HG03354 (cell line): ENCODE data around the gene CCDC27.
"Not testable (repeated sequence)": the region's sequence is repeated elsewhere in the genome, so short reads cannot be mapped to it uniquely, and the experiment has no call there.

Experiments used
- ATAC-seq: cut with Tn5 transposase; IDR thresholded peaks from one replicate; pipeline ENCODE4 v1.9.1; 2021; ENCODE audit warnings: mild to moderate bottlenecking; ENCODE audit not compliant: unreplicated experiment, poor library complexity, severe bottlenecking

CCDC27 gene

DNA sequence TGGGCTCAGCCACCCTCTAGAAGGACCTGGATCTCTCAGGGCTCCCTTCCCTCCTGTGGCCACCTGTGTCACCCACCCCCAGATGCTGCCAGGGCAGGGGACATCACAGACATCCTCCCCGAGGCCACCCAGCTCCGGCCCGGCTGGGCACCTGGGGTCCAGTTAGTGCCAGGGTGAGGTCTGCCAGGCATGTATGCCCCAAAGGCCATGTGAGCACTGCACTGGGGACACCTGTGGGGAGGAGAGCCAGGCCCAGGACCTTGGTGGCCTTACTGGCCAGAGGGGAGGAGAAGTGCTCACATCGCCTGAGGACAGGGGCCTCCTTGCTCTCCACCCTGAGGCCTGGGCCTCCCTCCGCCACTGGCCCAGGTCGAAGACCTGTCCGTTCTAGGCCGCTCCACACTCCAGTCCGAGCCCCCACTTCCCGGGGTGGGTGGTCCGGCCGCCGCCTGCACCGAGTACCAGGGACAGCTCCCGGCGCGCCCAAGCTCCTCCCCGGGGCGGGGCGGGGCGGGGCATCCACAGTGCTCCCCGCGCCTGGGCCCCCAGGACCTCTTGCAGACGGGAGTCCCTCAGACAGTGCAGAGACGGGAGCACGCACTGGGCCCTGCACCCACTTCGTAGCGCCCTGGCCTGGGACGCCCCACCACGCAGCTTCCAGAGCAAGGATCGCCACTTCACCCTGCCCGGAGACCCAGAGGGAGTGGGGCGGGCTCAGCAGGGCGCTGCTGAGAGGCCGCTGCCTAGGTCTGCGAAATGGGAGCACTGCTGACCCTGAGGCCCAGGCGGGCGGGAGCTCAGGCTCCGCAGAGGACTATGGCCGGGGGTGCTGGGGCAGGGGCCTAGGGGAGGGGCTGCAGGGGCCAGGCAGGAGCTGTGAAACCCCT, 34.3 kb upstream of the CCDC27 start:
- no peak for ATAC-seq

DNA sequence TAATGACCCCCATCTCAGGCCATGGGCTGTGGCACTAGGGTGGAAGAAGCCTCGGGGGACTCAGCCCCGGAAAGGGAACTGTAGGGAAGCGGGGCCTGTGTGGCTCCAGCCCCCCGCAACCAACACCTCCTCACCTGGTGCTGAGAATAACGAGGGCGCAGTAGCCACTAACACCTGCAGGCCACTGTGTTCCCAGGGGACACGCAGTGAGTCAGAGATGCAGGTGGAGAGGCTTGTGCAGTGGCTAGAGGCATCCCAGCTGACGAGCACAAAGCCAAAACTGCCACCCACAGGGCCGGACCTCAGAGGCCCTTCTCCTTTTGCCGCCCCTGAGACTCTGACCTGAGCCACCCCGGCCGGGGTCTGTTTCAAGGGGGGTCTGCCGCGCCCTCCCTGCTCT, 33.5 kb upstream of the CCDC27 start:
- no peak for ATAC-seq

DNA sequence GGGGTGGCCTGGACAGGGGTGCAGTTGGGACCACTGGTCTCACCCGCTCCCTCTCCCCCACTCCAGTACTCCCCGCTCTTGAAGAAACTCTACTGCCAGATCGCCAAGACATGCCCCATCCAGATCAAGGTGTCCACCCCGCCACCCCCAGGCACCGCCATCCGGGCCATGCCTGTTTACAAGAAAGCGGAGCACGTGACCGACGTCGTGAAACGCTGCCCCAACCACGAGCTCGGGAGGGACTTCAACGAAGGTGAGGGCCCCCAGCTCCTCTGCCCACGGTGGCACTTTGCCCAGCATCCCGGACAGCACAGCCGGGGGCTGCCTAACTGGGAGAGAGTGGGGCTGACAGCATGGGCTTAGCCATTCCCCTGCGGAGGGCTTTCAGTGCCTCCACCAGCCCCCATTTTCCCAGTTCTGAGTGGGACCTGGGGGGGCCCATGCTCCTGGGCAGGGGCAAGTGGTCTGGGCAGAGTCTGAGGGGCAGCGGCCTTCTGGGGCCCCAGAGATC, 30.2 kb upstream of the CCDC27 start:
- no peak for ATAC-seq

GRCh38 chr1:3722846-3723245, 29.4 kb upstream of the CCDC27 start:
- ATAC-seq: no peak

DNA sequence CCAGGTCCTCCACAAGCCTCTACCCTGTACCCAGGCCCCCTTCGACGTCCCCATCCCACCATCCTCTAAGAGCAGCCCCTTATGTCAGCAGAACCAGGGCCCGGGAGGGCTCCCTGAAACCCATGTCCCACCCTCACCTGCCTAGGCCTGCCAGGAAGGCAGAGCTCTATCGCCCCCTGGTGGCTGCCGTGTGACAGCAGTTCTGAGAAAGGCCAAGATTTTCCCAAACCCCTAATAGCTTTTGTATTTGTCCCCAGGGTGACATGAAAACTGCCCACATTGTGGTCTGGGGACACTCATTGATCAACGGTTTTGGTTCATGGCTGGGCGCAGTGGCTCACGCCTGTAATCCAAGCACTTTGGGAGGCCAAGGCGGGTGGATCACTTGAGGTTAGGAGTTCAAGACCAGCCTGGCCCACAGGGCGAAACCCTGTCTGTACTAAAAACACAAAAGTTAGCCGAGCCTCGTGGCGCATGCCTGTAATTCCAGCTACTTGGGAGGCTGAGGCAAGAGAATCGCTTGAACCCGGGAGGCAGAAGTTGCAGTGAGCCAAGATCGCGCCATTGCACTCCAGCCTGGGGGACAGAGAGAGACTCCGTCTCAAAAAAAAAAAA, 27.7 kb upstream of the CCDC27 start:
- not testable (repeated sequence) for ATAC-seq

DNA sequence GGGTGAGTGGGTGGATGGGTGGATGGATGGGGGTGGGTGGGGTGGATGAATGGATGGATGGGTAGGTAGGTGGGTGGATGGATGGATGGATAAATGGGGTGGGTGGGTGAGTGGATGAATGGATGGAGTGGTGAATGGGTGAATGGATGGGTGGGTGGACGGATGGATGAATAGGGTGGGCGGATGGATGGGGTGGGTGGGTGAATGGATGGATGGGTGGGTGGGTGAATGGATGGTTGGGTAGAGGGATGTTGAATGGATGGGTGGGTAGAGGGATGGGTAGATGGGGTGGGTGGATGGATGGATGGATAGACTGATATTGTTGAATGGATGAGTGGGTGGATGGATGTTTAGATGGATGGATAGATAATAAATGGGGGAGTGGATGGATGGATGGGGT, 26.9 kb upstream of the CCDC27 start:
- no peak for ATAC-seq

GRCh38 chr1:3727042-3727824, 25.0 kb upstream of the CCDC27 start:
- no peak for ATAC-seq

DNA sequence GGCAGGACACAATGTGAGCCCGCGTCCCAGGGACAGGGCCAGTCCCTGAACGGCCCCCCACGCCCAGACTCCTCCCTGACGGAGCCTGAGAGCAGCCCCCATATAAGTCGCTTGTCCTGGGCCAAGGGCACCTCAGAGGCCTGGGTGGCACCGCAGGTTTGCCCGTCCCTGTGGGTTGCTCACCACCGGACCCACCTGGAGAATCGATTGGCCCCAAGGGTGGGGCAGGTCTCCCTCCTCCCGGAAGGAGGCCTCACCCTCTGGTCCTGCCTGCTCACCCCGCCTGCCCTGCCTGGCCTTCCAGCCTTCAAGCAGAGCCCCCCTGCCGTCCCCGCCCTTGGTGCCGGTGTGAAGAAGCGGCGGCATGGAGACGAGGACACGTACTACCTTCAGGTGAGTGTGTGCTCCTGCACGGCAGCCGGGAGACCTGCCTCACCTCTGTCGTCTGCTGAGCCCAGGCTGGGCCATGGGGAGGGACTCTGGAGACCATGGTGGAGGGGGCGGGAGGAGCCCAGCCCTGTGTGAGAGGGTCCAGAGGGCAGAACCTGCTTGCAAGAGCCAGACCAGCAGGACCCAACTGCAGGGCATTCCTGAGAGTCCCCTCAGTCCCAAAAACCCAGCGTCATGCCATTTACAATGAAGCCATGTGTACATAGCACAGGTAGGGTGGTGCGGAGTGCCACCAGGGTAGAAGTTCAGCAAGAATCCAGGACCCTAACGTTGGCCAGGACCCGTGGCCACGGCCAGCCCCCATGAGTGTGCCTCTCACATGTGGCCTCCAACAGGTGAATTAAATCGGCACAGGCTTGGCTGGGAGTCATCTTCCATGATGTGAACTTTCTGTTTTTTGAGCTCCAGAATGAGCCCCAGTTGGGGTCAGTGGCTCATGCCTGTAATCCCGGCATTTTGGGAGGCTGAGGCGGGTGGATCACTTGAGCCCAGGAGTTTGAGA, 24.1 kb upstream of the CCDC27 start:
- no peak for ATAC-seq

DNA sequence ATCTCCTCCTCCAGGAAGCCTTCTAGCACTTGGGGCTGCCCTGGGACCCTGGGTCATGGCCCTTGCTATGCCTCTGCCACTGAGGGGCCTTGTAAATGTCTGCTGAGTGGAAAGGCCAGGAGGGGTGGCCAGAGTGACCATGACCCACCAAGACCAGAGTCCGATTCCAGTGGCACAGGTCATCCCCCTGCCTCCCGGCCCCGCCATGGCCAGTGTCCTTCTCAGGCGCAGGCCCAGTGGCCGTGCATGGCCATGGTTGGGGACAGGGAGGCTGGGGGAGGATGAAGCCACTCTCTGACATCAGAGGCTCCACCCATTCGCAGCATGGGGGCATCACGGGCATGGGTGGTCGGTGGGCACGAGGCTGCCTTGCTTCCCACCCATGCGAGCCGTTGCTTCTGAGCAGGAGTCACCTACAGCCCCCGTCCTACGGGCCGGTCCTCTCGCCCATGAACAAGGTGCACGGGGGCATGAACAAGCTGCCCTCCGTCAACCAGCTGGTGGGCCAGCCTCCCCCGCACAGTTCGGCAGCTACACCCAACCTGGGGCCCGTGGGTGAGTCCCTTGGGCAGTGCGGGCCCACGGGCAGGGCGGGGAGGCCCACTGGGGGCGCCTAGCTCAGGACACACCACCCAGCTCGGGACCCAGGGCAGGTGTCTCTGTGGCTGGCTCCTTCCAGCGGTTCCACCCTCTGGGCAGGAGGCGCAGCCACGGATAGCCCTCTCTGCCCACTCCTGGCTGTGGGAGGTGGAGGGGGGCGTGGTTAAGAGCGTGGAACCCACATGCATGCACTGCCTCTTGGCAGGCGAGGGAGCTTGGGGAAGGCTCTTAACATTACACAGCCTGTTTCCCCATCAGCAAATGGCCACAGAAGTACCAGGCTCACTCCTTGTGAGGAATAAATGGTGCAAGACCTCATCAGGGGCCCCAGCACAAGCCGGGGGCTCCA, 22.4 kb upstream of the CCDC27 start:
- ATAC-seq: no peak

DNA sequence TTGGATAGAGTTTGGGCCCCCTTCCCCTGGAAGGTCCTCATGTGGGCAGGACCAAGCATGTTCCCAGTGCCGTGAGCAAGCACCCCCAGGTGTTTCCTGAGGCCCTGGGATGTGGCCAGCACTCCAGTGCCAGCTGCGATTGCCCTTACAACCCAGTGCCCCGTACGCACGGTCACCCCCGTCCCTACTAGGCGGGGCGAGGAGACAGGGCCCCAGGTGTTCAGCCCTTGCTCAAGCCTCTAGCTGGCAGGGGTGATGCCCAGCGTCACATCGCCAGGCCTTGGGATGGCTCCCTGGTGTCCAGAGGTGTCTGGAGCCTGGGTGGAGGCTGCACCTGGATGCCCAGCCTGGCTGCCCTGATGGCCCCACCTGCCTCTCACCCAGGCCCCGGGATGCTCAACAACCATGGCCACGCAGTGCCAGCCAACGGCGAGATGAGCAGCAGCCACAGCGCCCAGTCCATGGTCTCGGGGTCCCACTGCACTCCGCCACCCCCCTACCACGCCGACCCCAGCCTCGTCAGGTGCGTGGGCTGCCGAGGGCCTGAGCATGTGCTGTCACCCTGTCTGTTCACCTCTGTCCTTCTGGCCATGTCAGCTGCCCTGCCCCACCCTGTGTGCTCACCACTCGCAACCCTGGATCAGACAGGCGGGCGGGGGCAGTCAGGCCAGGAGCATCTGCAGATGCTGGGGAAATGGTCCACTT, 21.6 kb upstream of the CCDC27 start:
- ATAC-seq: no peak

DNA sequence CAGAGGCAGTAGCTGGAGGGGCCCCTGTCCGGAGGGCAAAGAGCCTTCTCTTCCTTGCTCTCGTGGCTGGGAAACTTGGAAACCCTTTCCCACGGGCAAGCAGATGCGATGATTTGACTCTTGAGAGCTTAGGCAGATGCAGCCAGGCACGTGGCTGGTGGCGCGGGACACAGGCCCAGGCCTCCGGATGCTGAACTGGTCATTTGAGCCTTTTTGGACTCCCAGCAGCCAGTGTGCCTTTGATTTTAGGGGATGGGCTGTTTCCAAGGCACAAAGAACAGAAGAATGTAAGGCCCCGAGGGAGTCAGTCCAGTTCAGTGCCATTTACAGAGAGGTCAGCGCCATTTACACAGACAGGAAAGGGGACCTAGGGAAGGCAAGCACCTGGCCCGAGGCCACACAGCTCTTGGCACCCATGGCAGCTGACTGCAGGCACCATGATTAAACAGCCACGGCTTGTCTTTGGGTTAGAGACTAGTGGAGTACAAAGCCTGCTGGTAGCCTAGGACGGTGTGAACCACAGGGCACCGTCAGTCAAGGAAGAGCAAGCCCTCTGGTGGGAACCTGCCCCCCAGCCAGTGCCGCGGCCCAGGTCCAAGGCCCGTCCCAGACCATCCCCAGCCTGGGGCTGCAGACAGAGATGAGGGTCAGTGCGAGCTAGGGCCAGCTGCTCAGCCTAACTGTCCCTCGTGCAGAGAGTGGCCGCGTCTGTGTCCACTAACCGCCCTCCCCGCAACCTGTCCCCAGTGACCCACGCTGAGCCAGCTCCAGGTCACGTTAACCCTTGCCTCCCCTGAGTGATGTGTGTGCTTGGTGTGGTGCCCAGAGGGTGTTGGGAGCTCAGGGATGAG, 20.4 kb upstream of the CCDC27 start:
- ATAC-seq: no peak

DNA sequence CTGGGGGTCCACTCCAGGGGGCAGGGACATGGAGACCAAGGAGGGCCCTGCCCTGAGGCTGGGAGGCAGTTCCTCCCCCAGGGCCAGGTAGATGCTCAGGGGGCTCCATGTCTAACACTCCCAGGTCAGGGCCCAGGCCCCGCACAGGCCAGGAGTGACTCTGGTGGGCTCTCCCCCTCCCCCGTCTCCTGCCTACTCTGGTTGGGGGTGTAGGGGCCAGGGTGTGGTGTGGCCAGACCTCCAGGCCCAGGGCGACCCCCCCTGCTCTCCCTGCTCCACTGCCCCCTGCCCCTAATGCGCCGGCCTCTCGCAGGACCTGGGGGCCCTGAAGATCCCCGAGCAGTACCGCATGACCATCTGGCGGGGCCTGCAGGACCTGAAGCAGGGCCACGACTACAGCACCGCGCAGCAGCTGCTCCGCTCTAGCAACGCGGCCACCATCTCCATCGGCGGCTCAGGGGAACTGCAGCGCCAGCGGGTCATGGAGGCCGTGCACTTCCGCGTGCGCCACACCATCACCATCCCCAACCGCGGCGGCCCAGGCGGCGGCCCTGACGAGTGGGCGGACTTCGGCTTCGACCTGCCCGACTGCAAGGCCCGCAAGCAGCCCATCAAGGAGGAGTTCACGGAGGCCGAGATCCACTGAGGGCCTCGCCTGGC, 19.7 kb upstream of the CCDC27 start:
- no peak for ATAC-seq

DNA sequence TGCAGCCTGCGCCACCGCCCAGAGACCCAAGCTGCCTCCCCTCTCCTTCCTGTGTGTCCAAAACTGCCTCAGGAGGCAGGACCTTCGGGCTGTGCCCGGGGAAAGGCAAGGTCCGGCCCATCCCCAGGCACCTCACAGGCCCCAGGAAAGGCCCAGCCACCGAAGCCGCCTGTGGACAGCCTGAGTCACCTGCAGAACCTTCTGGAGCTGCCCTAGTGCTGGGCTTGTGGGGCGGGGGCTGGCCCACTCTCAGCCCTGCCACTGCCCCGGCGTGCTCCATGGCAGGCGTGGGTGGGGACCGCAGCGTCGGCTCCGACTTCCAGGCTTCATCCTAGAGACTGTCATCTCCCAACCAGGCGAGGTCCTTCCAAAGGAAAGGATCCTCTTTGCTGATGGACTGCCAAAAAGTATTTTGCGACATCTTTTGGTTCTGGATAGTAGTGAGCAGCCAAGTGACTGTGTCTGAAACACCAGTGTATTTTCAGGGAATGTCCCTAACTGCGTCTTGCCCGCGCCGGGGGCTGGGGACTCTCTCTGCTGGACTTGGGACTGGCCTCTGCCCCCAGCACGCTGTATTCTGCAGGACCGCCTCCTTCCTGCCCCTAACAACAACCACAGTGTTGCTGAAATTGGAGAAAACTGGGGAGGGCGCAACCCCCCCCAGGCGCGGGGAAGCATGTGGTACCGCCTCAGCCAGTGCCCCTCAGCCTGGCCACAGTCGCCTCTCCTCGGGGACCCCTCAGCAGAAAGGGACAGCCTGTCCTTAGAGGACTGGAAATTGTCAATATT, 19.0 kb upstream of the CCDC27 start:
- no peak for ATAC-seq

- ATAC-seq: no peak
Observed at GRCh38 chr1:3733883-3734589, 18.2 kb upstream of the CCDC27 start.

- ATAC-seq: no peak
Observed at GRCh38 chr1:3734602-3735001, 17.6 kb upstream of the CCDC27 start.
